Left lung (tissue), 10 donors: ENCODE measurements around the gene PCED1A. TPM values are rescaled to one million over a fixed set of nuclear protein-coding genes. Genes with fewer than 3 reads are reported as not detected.
A peak's percentile ranks its signal among the peaks of the same experiment; 100 is the strongest.

Experiments
- ATAC-seq: fragments of 200-7000 bp; cut with Tn5 transposase; one replicate; pipeline ENCODE4 v1.9.1; 2020; ENCODE audit warnings: moderate library complexity
- DNase-seq, 4 donors: peaks; one replicate each; pipeline ENCODE4 v3.0.0-alpha.2; 2013 to 2020
- H3K27ac ChIP-seq, 2 donors: fragments of 200-600 bp; sonication (generic) in 1 of 2; one replicate each; pipeline versions ENCODE4 v1.5.0 to v1.8.0; 2020 to 2021
- H3K27me3 ChIP-seq, 2 donors: fragments of 200-600 bp; sonication (generic) in 1 of 2; one replicate each; pipeline versions ENCODE4 v1.5.0 to v1.8.0; 2020 to 2021
- H3K36me3 ChIP-seq, 2 donors: fragments of 200-600 bp; sonication (generic) in 1 of 2; one replicate each; pipeline versions ENCODE4 v1.5.0 to v1.8.0; 2020 to 2021
- H3K4me1 ChIP-seq, 2 donors: fragments of 200-600 bp; one replicate each; pipeline ENCODE4 v1.8.0; 2021
- H3K4me3 ChIP-seq, 2 donors: fragments of 200-600 bp; sonication (generic) in 1 of 2; one replicate each; pipeline versions ENCODE4 v1.5.0 to v1.8.0; 2020 to 2021; ENCODE audit warnings: mild to moderate bottlenecking in 1 of 2
- H3K9me3 ChIP-seq, 2 donors: fragments of 200-600 bp; sonication (generic) in 1 of 2; one replicate each; pipeline versions ENCODE4 v1.5.0 to v1.8.0; 2020 to 2021
- CTCF ChIP-seq, 2 donors: fragments of 200-600 bp; sonication (generic) in 1 of 2; IDR thresholded peaks; one replicate each; pipeline versions ENCODE4 v1.5.0 to v1.8.0; 2021; ENCODE audit warnings: antibody characterized with exemption in 2 of 2
- intact Hi-C, 2 donors: fragments of 100-400 bp; cut with DNase I; formaldehyde crosslinking; loops; one replicate each; pipeline versions ENCODE4 v1.11.2 to v1.14.2; 2022
- polyA plus RNA-seq, 6 donors: library from polyadenylated mRNA; unstranded; fragments of 120-200 nt; gene quantifications; one replicate each; pipeline ENCODE4 v1.2.1, GENCODE V29; 2013; ENCODE audit not compliant: insufficient read length in 6 of 6
- total RNA-seq, 2 donors: library from RNA; stranded (reverse); fragmentation: NEBNext Ultra II Directional; extraction: Animal tissue kit (Norgen Biotek cat#: 25700); gene quantifications; one replicate each; pipeline ENCODE4 v1.2.1, GENCODE V29; 2021
- donor health status: DM: no; HTN: yes; CAD: no.
- donor health status: DM: no; HTN: no; CAD: no.

The PCED1A gene
- total and polyA plus RNA-seq, 8 donors: 34.3 to 66.7 (median 55.8) TPM

DNA sequence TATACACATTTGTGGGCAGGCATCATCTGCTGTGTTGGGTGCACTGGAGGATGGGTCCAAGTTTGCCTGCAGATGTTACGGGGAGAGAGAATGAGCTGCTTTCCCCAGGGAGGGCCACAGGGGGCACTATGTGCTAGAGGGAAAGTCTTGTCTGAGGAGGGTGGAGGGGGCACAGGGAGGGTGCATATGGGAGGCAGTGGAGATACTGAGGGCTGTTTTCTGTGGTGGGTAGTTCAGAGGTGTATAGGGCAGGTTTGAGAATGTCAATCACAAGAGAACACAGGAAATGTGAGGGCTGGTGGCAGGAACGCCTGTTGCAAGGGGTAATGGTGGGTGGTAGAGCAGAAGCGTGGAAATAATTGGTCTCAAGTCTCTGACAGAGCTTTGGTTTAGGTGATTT, 25.2 kb upstream of the PCED1A start:
- Histone ChIP-seq H3K9me3 (no peaks in the 10 kb centered on the region), H3K27ac (no peak overlapping the region), H3K36me3 (peaks cover 0 to 66% of the 10 kb centered on the region in 2 donors), H3K4me1 (peaks cover 0 to 8% of the 10 kb centered on the region in 2 donors), H3K27me3 (no peaks in the 10 kb centered on the region), H3K4me3 (no peak overlapping the region)
- DNase-seq: no peak
- intact Hi-C loops: no loop called here
- no peak for TF ChIP-seq CTCF (IDR thresholded peaks at IDR 0.05)
- ATAC-seq: peak; percentile 13

DNA sequence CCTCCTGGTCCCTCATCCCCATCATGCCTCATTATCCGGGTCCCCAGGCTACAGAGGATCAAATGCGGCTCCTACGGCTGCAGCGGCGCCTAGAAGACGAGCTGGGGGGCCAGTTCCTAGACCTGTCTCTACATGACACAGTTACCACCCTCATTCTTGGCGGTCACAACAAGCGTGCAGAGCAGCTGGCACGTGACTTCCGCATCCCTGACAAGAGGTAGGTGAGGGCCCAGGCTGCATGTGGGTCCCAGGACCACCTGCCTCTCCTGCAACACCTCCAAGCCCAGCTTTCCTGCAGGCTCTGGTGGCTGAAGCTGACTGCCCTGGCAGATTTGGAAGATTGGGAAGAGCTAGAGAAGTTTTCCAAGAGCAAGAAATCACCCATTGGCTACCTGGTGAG, 24.6 kb upstream of the PCED1A start:
- no peak overlapping the region for H3K27ac ChIP-seq
- no peak overlapping the region for H3K4me3 ChIP-seq
- peaks cover 0 to 2% of the 10 kb centered on the region in 2 donors for H3K4me1 ChIP-seq
- intact Hi-C loops: no loop called here
- no peaks in the 10 kb centered on the region for H3K9me3 ChIP-seq
- H3K27me3 ChIP-seq: no peaks in the 10 kb centered on the region
- H3K36me3 ChIP-seq: peaks cover 0 to 72% of the 10 kb centered on the region in 2 donors
- DNase-seq: no peak
- no peak for TF ChIP-seq CTCF (IDR thresholded peaks at IDR 0.05)
- no peak for ATAC-seq

DNA sequence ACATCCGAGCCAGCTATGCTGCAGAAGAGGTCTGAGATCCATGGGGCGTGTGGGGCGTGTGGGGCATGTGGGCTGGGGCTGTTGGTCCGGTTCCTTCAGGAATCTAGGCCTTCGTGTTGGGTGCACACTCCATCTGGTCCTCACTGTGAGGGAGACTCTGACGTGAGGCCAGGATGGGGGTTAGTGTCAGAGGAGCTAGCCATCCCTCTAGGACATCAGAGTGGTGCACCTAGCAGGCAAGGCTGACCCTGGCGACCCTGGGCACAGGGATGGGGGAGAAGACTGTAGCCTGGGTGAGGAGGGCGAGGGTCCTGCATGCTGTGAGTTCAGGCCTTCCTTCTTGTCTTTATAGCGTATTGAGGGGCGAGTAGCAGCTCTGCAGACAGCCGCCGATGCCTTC, 24.2 kb upstream of the PCED1A start:
- TF ChIP-seq CTCF (IDR thresholded peaks at IDR 0.05): no peak
- Histone ChIP-seq H3K27ac (no peak overlapping the region), H3K4me1 (no peaks in the 10 kb centered on the region), H3K36me3 (peaks cover 0 to 72% of the 10 kb centered on the region in 2 donors), H3K9me3 (no peaks in the 10 kb centered on the region), H3K27me3 (no peaks in the 10 kb centered on the region), H3K4me3 (no peak overlapping the region)
- DNase-seq (no peak), ATAC-seq (no peak)
- intact Hi-C loops: no loop called here

GRCh38 chr20:2859330-2860121, 19.1 kb upstream of the PCED1A start:
- TF ChIP-seq CTCF (IDR thresholded peaks at IDR 0.05): no peak
- ATAC-seq (no peak), DNase-seq (no peak)
- H3K27ac ChIP-seq: no peak overlapping the region
- H3K36me3 ChIP-seq: peaks cover 0 to 45% of the 10 kb centered on the region in 2 donors
- intact Hi-C loops: no loop called here
- H3K27me3 ChIP-seq: no peaks in the 10 kb centered on the region
- H3K9me3 ChIP-seq: no peaks in the 10 kb centered on the region
- H3K4me3 ChIP-seq: no peak overlapping the region
- H3K4me1 ChIP-seq: no peaks in the 10 kb centered on the region

DNA sequence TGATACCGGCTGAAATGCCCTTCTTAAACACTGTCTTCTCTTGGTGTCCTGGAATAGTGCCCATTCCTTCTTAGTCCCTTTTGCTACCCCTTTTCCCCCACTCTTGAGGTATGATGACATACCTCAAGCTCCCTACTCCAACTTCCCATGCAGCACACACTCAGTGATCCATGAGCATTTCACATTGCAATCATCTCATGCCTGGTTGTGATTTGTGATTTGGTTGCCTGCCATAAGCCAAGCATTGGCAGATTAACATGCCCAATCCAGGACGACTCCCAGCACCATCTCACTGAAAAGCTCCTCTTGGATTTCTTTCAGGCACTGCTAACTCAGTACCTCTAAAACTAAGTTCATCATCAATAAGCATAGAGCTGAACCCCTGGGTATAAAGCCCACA, 18.1 kb upstream of the PCED1A start:
- H3K9me3 ChIP-seq: no peaks in the 10 kb centered on the region
- no peaks in the 10 kb centered on the region for H3K27me3 ChIP-seq
- DNase-seq (no peak), ATAC-seq (no peak)
- H3K4me1 ChIP-seq: no peaks in the 10 kb centered on the region
- peaks cover 0 to 35% of the 10 kb centered on the region in 2 donors for H3K36me3 ChIP-seq
- H3K27ac ChIP-seq: no peak overlapping the region
- H3K4me3 ChIP-seq: no peak overlapping the region
- intact Hi-C loops: no loop called here
- no peak for TF ChIP-seq CTCF (IDR thresholded peaks at IDR 0.05)
